B cell (primary cell): ENCODE measurements around the gene GSTP1. TPM values are rescaled to one million over a fixed set of nuclear protein-coding genes. Genes with fewer than 3 reads are reported as not detected.
A peak's percentile ranks its signal among the peaks of the same experiment; 100 is the strongest.

Experiments used
- ATAC-seq: fragments of 200-7000 bp; cut with Tn5 transposase; one replicate; pipeline ENCODE4 v1.10.0; 2021; ENCODE audit warnings: low read depth, mild to moderate bottlenecking, moderate number of reproducible peaks, moderate library complexity
- CTCF ChIA-PET: fragments of 350-600 bp; sonication (Branson Sonifier 250); formaldehyde crosslinking; loops from one replicate; lab custom pipeline; 2021; ENCODE audit warnings: antibody characterized with exemption, inconsistent platforms; lab: Charles Lee
- POLR2A ChIA-PET: fragments of 350-600 bp; sonication (Branson Sonifier 250); formaldehyde crosslinking; loops from one replicate; lab custom pipeline; 2021; ENCODE audit warnings: antibody characterized with exemption; lab: Charles Lee
- DNase-seq: peaks from one replicate; pipeline ENCODE4 v3.0.0; 2013
- H2AFZ ChIP-seq: 2 replicates; pipeline ENCODE4 v1.6.1; 2012; ENCODE audit warnings: mild to moderate bottlenecking, low read depth, low read length; ENCODE audit not compliant: insufficient read depth, poor library complexity, severe bottlenecking
- H3K27ac ChIP-seq, 2 donors: 1 replicate in 1 of 2; 2 replicates in 1 of 2; pipeline ENCODE4 v1.5.1; 2012 to 2013; ENCODE audit warnings: low read length in 2 of 2, mild to moderate bottlenecking in 2 of 2, moderate library complexity in 1 of 2
- H3K27me3 ChIP-seq, 4 experiments: fragments of 200-600 bp in 1 of 4; sonication (generic) in 1 of 4; replicated peaks in 1 of 4; 1 replicate in 2 of 4; 2 replicates in 2 of 4; pipeline versions ENCODE4 v1.6.1 to v1.7.0; 2013 to 2016; ENCODE audit warnings: low read length in 3 of 4, mild to moderate bottlenecking in 2 of 4, mixed read lengths in 1 of 4, moderate library complexity in 1 of 4; ENCODE audit not compliant: insufficient read depth in 4 of 4, control insufficient read depth in 3 of 4; ENCODE audit errors: control extremely low read depth in 1 of 4
- H3K36me3 ChIP-seq, 2 experiments: replicated peaks in 1 of 2; 1 replicate in 1 of 2; 2 replicates in 1 of 2; pipeline versions ENCODE4 v1.6.1 to v1.7.1; 2013; ENCODE audit warnings: low read length in 1 of 2; ENCODE audit not compliant: insufficient read depth in 2 of 2, control insufficient read depth in 1 of 2; ENCODE audit errors: control extremely low read depth in 1 of 2, extremely low read depth in 1 of 2
- H3K4me1 ChIP-seq, 2 donors: fragments of 200-600 bp in 1 of 2; sonication (generic) in 1 of 2; 1 replicate in 1 of 2; 2 replicates in 1 of 2; pipeline versions ENCODE4 v1.5.1 to v1.6.1; 2013 to 2017; ENCODE audit warnings: low read length in 2 of 2; ENCODE audit not compliant: control insufficient read depth in 2 of 2, insufficient read depth in 2 of 2
- H3K4me2 ChIP-seq: replicated peaks from 2 replicates; pipeline ENCODE3; 2012; ENCODE audit warnings: mild to moderate bottlenecking, low read depth, low read length; ENCODE audit not compliant: poor library complexity, severe bottlenecking
- H3K4me3 ChIP-seq, 5 experiments: fragments of 200-600 bp in 1 of 5; sonication (generic) in 1 of 5; 1 replicate in 3 of 5; 2 replicates in 2 of 5; pipeline versions ENCODE4 v1.5.1 to v1.7.0; 2011 to 2016; ENCODE audit warnings: low read length in 4 of 5, mild to moderate bottlenecking in 4 of 5, low read depth in 2 of 5, control low read depth in 1 of 5, moderate library complexity in 1 of 5; ENCODE audit not compliant: insufficient read depth in 1 of 5; ENCODE audit errors: control extremely low read depth in 1 of 5, extremely low read depth in 1 of 5
- H3K79me2 ChIP-seq: fragments of 200-600 bp; sonication (generic); one replicate; pipeline ENCODE4 v1.6.0; 2016; ENCODE audit warnings: low read length; ENCODE audit not compliant: control insufficient read depth, insufficient read depth
- H3K9ac ChIP-seq: fragments of 200-600 bp; sonication (generic); 2 replicates; pipeline ENCODE4 v1.6.1; 2017; ENCODE audit warnings: mild to moderate bottlenecking, low read length, moderate library complexity
- H3K9me3 ChIP-seq, 3 donors: one replicate each; pipeline versions ENCODE4 v1.6.1 to v1.7.1; 2013; ENCODE audit warnings: low read length in 2 of 3; ENCODE audit not compliant: control insufficient read depth in 2 of 3, insufficient read depth in 1 of 3; ENCODE audit errors: control extremely low read depth in 1 of 3
- H4K20me1 ChIP-seq: 2 replicates; pipeline ENCODE4 v1.6.0; 2012; ENCODE audit warnings: mild to moderate bottlenecking, low read length; ENCODE audit not compliant: insufficient read depth, control insufficient read depth, poor library complexity, severe bottlenecking
- H3K27ac Mint-ChIP-seq: one replicate; pipeline ENCODE4 v1.8.0; 2021; ENCODE audit warnings: mixed read lengths
- H3K27me3 Mint-ChIP-seq: one replicate; pipeline ENCODE4 v1.8.0; 2021; ENCODE audit warnings: mixed read lengths
- H3K4me1 Mint-ChIP-seq: one replicate; pipeline ENCODE4 v1.8.0; 2021; ENCODE audit warnings: mixed read lengths
- H3K4me3 Mint-ChIP-seq: one replicate; pipeline ENCODE4 v1.8.0; 2021; ENCODE audit warnings: mixed read lengths
- H3K9me3 Mint-ChIP-seq: one replicate; pipeline ENCODE4 v1.8.0; 2022; ENCODE audit warnings: mixed read lengths; ENCODE audit not compliant: insufficient read depth
- EZH2 ChIP-seq: IDR thresholded peaks from 2 replicates; pipeline ENCODE4 v1.6.1; 2012; ENCODE audit warnings: borderline replicate concordance, low read depth, mild to moderate bottlenecking, moderate library complexity, low read length; ENCODE audit not compliant: insufficient read depth, poor library complexity, severe bottlenecking
- WGBS: methylation state at CpG from one replicate; pipeline ENCODE4 v1.1.5; 2013; ENCODE audit warnings: missing lambda C conversion rate; ENCODE audit not compliant: insufficient coverage; 5-methylcytosine and 5-hydroxymethylcytosine counted together
- intact Hi-C: fragments of 100-400 bp; cut with micrococcal nuclease; formaldehyde crosslinking; loops from one replicate; pipeline ENCODE4 v1.10.0; 2022
- polyA plus RNA-seq: library from polyadenylated mRNA; depleted of rRNA; stranded (reverse); fragments of >200 nt; gene quantifications from 2 replicates; pipeline ENCODE4 v1.2.3, GENCODE V29; 2012
- total RNA-seq, 2 donors: library from RNA; stranded (reverse); fragments of 120-200 nt in 1 of 2; gene quantifications; 1 replicate in 1 of 2; 2 replicates in 1 of 2; pipeline versions ENCODE4 v1.2.3 to v1.2.4, GENCODE V29; 2013 to 2022
- TF ChIP-seq, protein P1 (sequence below): fragments of 200-600 bp; IDR thresholded peaks from one replicate; pipeline ENCODE4 v1.8.0; 2022; ENCODE audit warnings: antibody characterized with exemption, mild to moderate bottlenecking

GSTP1 gene
- total and polyA plus RNA-seq, 2 donors (not counting 1 experiment from before 2014, with no cell fraction given): 200 to 313 TPM

DNA sequence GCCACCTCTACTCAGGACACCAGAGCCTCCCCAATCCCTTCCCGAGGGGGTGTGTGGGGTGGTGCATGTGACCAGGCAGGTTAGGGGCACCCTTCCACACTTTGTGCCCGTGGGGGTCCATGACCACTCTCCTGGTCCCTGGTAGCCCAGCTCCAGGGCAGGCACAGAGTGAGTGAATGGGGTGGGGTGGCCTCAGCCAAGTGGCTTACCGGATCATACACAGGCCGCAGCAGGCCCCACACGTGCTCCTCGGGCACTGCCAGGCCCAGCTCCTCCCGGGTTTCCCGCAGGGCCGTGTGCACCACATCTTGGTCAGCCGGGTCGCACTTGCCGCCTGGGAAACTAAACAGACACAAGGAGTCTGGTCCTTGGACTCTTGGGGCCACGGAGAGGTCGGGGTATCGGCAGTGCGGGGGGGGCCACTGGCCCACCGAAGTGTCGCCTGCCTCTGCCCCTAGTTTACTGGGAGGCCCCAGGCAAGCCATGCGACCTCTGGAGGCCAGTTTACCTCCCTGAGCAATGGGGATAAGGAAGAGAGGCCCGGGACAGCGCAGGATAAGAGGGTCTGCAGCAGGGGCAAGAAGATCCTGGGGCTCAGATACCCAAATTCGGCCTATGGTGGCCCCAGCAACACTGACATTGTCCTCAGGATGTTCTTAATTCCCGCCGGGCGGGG lies 45.2 kb downstream of the GSTP1 start:
- Mint-ChIP-seq H3K4me3 (peak overlapping the region; percentile 90), H3K4me1 (peaks cover 17% of the 10 kb centered on the region), H3K27me3 (no peaks in the 10 kb centered on the region), H3K9me3 (no peaks in the 10 kb centered on the region), H3K27ac (peak overlapping the region; percentile 83)
- H3K9ac ChIP-seq: no peak overlapping the region
- ChIA-PET POLR2A (interaction anchor here (0.6 to 2.8 kb wide), 11 partner anchors 14 to 192 kb away, joined by 3 to 31 read pairs (median 6); partner anchors contain the start of genes ACY3, GSTP1 and PTPRCAP), CTCF (interaction anchor here (0.6 to 7.5 kb wide), 29 partner anchors 10 to 905 kb away, joined by 3 to 105 read pairs (median 5); partner anchors contain the start of genes ACY3, GSTP1, POLD4 and PPP1CA)
- intact Hi-C loops: loop anchor here (1.0 kb wide), 5 partner anchors 15 to 57 kb away; no protein-coding TSS in a partner anchor
- H2AFZ ChIP-seq: peak overlapping the region; percentile 75
- no peaks in the 10 kb centered on the region for H3K79me2 ChIP-seq
- no peaks in the 10 kb centered on the region for H3K36me3 ChIP-seq
- no peak for TF ChIP-seq EZH2
- TF ChIP-seq, protein P1, sequence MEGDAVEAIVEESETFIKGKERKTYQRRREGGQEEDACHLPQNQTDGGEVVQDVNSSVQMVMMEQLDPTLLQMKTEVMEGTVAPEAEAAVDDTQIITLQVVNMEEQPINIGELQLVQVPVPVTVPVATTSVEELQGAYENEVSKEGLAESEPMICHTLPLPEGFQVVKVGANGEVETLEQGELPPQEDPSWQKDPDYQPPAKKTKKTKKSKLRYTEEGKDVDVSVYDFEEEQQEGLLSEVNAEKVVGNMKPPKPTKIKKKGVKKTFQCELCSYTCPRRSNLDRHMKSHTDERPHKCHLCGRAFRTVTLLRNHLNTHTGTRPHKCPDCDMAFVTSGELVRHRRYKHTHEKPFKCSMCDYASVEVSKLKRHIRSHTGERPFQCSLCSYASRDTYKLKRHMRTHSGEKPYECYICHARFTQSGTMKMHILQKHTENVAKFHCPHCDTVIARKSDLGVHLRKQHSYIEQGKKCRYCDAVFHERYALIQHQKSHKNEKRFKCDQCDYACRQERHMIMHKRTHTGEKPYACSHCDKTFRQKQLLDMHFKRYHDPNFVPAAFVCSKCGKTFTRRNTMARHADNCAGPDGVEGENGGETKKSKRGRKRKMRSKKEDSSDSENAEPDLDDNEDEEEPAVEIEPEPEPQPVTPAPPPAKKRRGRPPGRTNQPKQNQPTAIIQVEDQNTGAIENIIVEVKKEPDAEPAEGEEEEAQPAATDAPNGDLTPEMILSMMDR: no peak
- peaks cover 14 to 19% of the 10 kb centered on the region in 2 donors for H3K4me1 ChIP-seq
- H4K20me1 ChIP-seq: peaks cover 9% of the 10 kb centered on the region
- H3K4me3 ChIP-seq: peak overlapping the region in 4 of 5 experiments; percentile 61 to 76 (median 72)
- no peaks in the 10 kb centered on the region for H3K27me3 ChIP-seq
- H3K9me3 ChIP-seq: no peaks in the 10 kb centered on the region
- WGBS: 68% methylated on average over 25 of the region's 25 CpGs
- peak overlapping the region; percentile 99 for H3K4me2 ChIP-seq
- DNase-seq (peak; percentile 39), ATAC-seq (no peak)
- peak overlapping the region; percentile 55 to 61 for H3K27ac ChIP-seq
